Lower leg skin (tissue), 3 donors: ENCODE data around the gene SMIM36.

Experiments used
- POLR2A ChIP-seq, 2 donors: fragments of 450-650 bp; IDR thresholded peaks; one replicate each; pipeline ENCODE4 v1.6.1; 2016 to 2017; ENCODE audit warnings: antibody characterized with exemption in 2 of 2, mild to moderate bottlenecking in 1 of 2, moderate library complexity in 1 of 2
- TF ChIP-seq, protein P1 (sequence below), 3 donors: fragments of 450-650 bp; IDR thresholded peaks; one replicate each; pipeline ENCODE4 v1.5.1; 2016; ENCODE audit warnings: antibody characterized with exemption in 3 of 3, mild to moderate bottlenecking in 3 of 3, moderate library complexity in 2 of 3

GRCh38 chr17:55479903-55480302 lies 31.3 kb downstream of the SMIM36 start:
- TF ChIP-seq, protein P1, sequence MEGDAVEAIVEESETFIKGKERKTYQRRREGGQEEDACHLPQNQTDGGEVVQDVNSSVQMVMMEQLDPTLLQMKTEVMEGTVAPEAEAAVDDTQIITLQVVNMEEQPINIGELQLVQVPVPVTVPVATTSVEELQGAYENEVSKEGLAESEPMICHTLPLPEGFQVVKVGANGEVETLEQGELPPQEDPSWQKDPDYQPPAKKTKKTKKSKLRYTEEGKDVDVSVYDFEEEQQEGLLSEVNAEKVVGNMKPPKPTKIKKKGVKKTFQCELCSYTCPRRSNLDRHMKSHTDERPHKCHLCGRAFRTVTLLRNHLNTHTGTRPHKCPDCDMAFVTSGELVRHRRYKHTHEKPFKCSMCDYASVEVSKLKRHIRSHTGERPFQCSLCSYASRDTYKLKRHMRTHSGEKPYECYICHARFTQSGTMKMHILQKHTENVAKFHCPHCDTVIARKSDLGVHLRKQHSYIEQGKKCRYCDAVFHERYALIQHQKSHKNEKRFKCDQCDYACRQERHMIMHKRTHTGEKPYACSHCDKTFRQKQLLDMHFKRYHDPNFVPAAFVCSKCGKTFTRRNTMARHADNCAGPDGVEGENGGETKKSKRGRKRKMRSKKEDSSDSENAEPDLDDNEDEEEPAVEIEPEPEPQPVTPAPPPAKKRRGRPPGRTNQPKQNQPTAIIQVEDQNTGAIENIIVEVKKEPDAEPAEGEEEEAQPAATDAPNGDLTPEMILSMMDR (IDR thresholded peaks at IDR 0.05) = no peak
- no peak for TF ChIP-seq POLR2A (IDR thresholded peaks at IDR 0.05)
